Left cardiac atrium (tissue), 4 donors: Measurements from ENCODE around the gene TEX19. TPM values are rescaled to one million over a fixed set of nuclear protein-coding genes. Genes with fewer than 3 reads are reported as not detected.
A peak's percentile ranks its signal among the peaks of the same experiment; 100 is the strongest.

Experiments
- ATAC-seq, 2 donors: fragments of 200-7000 bp; cut with Tn5 transposase; one replicate each; pipeline ENCODE4 v1.9.1; 2020; ENCODE audit warnings: mild to moderate bottlenecking in 2 of 2, moderate library complexity in 2 of 2
- DNase-seq: peaks from one replicate; pipeline ENCODE4 v3.0.0-alpha.2; 2020
- intact Hi-C, 2 donors: fragments of 100-400 bp; cut with DNase I; formaldehyde crosslinking; loops; one replicate each; pipeline versions ENCODE4 v1.14.1 to v1.15.1; 2022 to 2023
- total RNA-seq, 2 donors: library from RNA; stranded (reverse); fragmentation: NEBNext Ultra II Directional; extraction: Animal tissue kit (Norgen Biotek cat#: 25700); gene quantifications; one replicate each; pipeline ENCODE4 v1.2.1, GENCODE V29; 2021
- donor health status: DM: no; HTN: yes; CAD: no.
- donor health status: DM: no; HTN: yes; CAD: no; lungs with severe emphysema.
- donor health status: DM: yes; HTN: yes; CAD: no.
- donor health status: Dilated cardiomyopathy.

Gene TEX19
- total RNA-seq, 2 donors from 2014 or later, result not detected

GRCh38 chr17:82384051-82384729, 25.1 kb downstream of the TEX19 start:
- ATAC-seq, result no peak
- DNase-seq, result peak; percentile 15
- intact Hi-C loops, result no loop called here

- peak; percentile 15 to 74 for ATAC-seq
- peak; percentile 45 for DNase-seq
- intact Hi-C loops, result no loop called here
Measured at GRCh38 chr17:82384730-82385481, 25.9 kb downstream of the TEX19 start.

DNA sequence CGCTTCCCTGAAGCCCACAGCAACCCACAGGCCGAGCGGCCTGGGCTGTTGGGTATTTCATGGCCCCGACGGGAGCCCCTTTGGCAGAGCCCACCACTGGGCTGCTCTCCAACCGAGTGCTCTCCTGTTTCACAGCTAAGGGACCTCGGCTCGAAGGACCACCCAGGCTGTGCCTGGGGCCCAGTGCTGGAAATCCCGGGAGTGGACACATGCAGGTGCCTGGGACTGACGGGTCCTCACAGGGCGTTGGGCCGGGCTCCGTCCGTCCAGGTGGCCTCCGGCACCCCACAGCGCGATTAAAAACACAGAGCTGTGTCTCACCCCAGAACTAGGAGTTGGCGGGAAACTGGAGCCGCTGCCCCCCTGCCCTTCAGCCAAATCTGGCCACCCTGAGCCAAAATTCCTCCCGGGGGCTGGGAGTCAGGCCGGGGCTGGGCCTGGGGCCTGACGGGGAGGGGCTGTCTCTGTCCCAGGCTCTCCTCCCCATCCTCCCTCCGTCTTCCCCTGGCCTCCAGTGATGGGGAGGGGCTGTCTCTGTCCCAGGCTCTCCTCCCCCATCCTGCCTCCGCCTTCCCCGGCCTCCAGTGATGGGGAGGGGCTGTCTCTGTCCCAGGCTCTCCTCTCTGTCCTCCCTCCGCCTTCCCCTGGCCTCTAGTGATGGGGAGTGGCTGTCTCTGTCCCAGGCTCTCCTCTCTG, 26.7 kb downstream of the TEX19 start:
- intact Hi-C loops, result no loop called here
- peak in 1 of 2 donors; percentile 26 for ATAC-seq
- peak; percentile 18 for DNase-seq

- ATAC-seq (peak in 1 of 2 donors; percentile 28), DNase-seq (peak; percentile 27)
- intact Hi-C loops, result no loop called here
Measured at GRCh38 chr17:82386255-82386831, 27.3 kb downstream of the TEX19 start.

DNA sequence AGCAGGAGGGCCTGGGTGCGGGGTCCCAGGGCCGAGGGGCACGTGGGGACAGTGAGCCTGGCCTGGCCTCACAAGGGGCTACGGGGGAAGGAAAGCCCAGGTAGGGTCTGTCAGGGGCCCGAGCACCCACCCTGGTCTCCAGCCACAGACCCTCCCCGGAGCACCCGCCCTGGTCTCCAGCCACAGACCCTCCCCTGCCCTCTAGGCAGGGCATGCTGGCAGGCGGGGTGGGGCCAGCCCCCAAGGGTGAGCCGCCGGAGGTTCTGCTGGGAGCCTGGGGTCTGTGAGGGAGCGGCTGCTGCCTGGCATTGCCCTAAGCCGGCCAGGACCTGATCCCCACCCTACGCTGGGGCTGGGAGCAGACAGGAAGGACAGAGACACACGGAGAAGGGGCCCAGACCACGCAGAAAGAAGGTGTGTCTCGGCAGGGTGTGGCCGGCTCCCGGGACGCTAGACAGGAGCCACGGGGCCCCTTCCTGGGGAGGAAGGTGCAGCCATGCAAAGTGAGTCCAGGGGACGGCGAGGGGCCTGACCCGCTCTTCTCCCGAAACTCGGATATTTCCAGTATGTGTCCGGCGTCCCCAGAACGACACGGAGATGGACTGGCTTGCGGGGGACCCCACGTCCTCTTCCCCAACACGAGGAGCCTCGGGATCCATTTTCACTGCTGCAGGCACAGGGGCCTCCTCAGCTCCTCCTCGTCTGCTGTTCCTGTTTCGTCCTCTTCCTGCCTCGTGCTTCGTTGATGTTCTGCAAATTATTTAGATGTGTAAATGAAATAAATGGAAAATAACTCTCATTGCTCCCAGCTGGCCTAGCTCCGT, 28.0 kb downstream of the TEX19 start:
- peak; percentile 13 for DNase-seq
- no peak for ATAC-seq
- intact Hi-C loops, result no loop called here

DNA sequence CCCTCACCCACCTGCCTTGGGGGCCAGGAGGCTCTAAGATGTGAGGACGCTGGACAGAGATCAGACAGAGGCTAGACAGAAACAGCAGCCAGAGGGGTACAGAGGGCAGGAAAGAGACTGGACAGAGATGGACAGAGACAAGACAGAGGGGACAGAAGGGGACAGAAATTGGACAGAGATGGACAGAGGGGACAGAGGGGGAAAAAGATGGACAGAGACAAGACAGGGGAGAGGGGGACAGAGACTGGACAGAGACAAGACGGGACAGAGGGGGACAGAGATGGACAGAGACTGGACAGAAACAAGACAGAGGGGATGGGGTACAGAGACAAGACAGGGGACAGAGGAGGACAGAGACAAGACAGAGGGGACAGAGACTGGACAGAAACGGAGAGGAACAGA, 28.7 kb downstream of the TEX19 start:
- DNase-seq (no peak), ATAC-seq (no peak)
- intact Hi-C loops, result no loop called here

GRCh38 chr17:82388223-82388921, 29.3 kb downstream of the TEX19 start:
- intact Hi-C loops, result no loop called here
- DNase-seq (no peak), ATAC-seq (peak in 1 of 2 donors; percentile 18)

DNA sequence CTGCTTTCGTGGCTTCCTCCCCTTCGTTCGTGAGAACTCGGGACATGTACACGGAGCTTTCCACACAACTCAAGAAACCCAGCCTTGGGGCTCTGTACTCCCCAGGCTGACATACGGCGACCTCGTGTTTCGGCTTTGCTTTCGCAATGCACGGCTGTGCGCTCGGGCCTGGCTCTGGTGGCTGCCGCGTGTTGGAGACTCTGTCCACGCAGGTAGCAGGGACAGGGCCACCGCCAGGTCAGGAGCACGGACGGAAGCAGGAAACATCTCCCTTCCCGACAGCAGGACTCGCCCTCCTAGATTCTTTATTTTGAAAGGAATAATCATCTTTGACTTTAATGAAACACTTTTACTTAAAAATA, 29.9 kb downstream of the TEX19 start:
- no peak for ATAC-seq
- intact Hi-C loops, result no loop called here
- DNase-seq, result no peak

GRCh38 chr17:82389379-82389778, 30.3 kb downstream of the TEX19 start:
- DNase-seq, result no peak
- no peak for ATAC-seq
- intact Hi-C loops, result no loop called here

DNA sequence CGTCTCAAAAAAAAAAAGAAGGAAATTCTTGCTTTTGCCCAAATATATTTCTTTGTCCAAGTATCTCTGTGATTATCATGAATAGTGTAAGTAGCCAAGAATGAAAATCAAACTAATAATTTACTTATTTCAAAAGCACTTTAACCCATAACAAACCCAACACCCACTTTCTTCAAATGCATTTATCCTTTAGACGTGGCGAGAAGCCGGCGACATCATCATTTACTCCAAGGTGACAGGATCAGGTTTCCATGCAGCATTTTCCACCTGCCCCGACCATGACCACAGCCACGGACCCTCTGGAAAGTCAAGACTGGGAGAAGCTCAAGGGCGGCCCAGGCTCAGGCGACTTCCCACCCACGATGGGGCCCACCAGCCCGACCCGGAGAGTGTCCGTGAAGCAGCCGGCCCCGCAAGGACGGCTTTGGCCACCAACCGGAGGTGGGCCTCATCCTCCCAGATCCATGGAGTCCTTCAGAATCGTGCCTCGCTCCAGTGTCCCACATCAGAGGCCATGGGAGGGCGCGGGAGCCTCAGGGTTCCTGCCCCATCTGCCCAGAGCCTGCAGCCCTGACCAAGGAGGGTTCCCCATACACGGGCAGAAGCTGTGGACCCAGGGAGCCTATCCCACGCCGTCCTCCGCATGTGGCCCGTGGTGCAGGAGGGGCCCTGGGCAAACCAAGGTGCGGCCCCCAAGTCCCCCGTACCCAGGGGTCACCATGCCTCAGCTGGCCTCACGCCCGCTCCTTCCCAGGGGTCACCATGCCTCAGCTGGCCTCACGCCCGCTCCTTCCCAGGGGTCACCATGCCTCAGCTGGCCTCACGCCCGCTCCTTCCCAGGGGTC, 31.2 kb downstream of the TEX19 start:
- ATAC-seq, result no peak
- DNase-seq, result no peak
- intact Hi-C loops, result no loop called here

DNA sequence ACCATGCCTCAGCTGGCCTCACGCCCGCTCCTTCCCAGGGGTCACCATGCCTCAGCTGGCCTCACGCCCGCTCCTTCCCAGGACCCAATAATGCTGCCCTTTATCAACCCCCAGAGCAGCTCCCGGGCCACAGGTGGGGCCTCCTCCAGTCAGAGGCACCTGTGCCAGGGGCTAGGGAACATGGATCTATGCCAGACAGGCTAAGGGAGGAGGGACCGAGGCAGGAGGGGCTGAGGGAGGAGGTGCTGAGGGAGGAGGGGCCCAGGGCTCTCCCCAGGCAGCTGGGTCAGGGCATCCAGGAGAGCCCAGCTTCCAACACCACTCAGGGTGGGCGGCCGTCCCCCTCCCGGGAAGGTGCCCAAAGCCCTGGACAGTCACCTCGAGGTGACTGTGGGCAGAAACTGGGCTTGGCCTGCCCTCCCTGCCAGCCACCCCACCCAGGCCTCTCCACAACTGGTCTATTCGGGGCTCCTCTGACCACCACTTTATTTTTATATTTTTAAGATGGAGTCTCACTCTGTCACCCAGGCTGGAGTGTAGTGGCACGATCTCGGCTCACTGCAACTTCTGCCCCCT, 31.9 kb downstream of the TEX19 start:
- intact Hi-C loops, result no loop called here
- ATAC-seq, result no peak
- DNase-seq, result no peak

GRCh38 chr17:82391496-82392066, 32.5 kb downstream of the TEX19 start:
- ATAC-seq (no peak), DNase-seq (no peak)
- intact Hi-C loops, result no loop called here

- intact Hi-C loops, result no loop called here
- ATAC-seq, result no peak
- DNase-seq, result no peak
Measured at GRCh38 chr17:82392209-82392920, 33.3 kb downstream of the TEX19 start.

DNA sequence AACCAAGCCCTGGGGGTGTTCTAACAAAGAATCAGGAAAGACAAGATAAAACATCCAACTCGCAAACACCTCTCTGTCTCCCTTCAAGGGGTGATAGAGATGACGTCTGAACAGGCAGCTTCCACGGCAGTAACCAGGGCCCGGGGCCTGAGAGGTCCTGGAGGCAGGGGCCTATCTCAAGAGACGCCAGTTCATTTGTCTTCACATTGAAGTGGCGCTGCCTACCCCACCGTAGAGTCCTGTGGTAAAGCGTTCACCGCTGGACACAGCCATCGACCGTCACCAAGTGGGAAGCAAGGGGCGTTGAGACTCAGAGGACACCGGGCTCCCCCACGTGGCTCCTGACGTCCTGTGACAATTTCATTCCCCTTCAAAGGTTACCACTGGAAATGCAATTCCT, 33.9 kb downstream of the TEX19 start:
- intact Hi-C loops, result no loop called here
- no peak for ATAC-seq
- DNase-seq, result no peak

- intact Hi-C loops, result no loop called here
- DNase-seq (peak; percentile 3), ATAC-seq (no peak)
Measured at GRCh38 chr17:82394278-82394677, 35.2 kb downstream of the TEX19 start.
